Breast epithelium (tissue), 4 donors: Measurements from ENCODE around the gene SLC49A4. TPM values are rescaled to one million over a fixed set of nuclear protein-coding genes. Genes with fewer than 3 reads are reported as not detected.
A peak's percentile ranks its signal among the peaks of the same experiment; 100 is the strongest.

Experiments used
- DNase-seq, 2 donors: peaks; one replicate each; pipeline ENCODE4 v3.0.0-alpha.2; 2019; ENCODE audit warnings: low spot score in 2 of 2
- H3K27ac ChIP-seq, 2 donors: fragments of 200-600 bp; sonication (generic) in 1 of 2; one replicate each; pipeline ENCODE4 v1.5.1; 2016 to 2019; ENCODE audit warnings: mild to moderate bottlenecking in 1 of 2
- H3K27me3 ChIP-seq, 2 donors: fragments of 200-600 bp; sonication (generic) in 1 of 2; one replicate each; pipeline versions ENCODE4 v1.5.1 to v1.6.0; 2017 to 2019; ENCODE audit warnings: control low read depth in 1 of 2, mild to moderate bottlenecking in 1 of 2
- H3K36me3 ChIP-seq: fragments of 200-600 bp; one replicate; pipeline ENCODE4 v1.5.1; 2019
- H3K4me1 ChIP-seq, 2 donors: fragments of 200-600 bp; sonication (generic); one replicate each; pipeline ENCODE4 v1.5.1; 2016 to 2019; ENCODE audit warnings: control low read depth in 1 of 2
- H3K4me3 ChIP-seq, 3 donors: fragments of 200-600 bp; sonication (generic); 1 replicate in 2 of 3; 2 replicates in 1 of 3; pipeline ENCODE4 v1.5.1; 2016 to 2019; ENCODE audit warnings: mild to moderate bottlenecking in 3 of 3, moderate library complexity in 2 of 3
- H3K9me3 ChIP-seq, 2 donors: fragments of 200-600 bp; sonication (generic) in 1 of 2; one replicate each; pipeline ENCODE4 v1.5.1; 2016 to 2019; ENCODE audit warnings: control low read depth in 1 of 2
- CTCF ChIP-seq, 3 donors: fragments of 450-650 bp; IDR thresholded peaks; one replicate each; pipeline ENCODE4 v1.5.1; 2016 to 2017; ENCODE audit warnings: antibody characterized with exemption in 3 of 3, mild to moderate bottlenecking in 3 of 3, moderate library complexity in 3 of 3
- POLR2A ChIP-seq: fragments of 450-650 bp; IDR thresholded peaks from one replicate; pipeline ENCODE4 v1.6.1; 2016; ENCODE audit warnings: antibody characterized with exemption, mild to moderate bottlenecking, moderate library complexity
- POLR2AphosphoS5 ChIP-seq, 3 donors: sonication (generic); formaldehyde crosslinking; IDR thresholded peaks; one replicate each; pipeline ENCODE4 v1.6.1; 2017; ENCODE audit warnings: antibody characterized with exemption in 3 of 3
- intact Hi-C: fragments of 100-400 bp; cut with DNase I; formaldehyde crosslinking; loops from one replicate; pipeline ENCODE4 v1.15.1; 2023; ENCODE audit warnings: low total_unique reads
- total RNA-seq, 3 donors: library from RNA; depleted of rRNA; stranded (reverse); fragments of >200 nt; gene quantifications; one replicate each; pipeline ENCODE4 v1.1.0, GENCODE V29; 2016

SLC49A4 gene
- total RNA-seq, 3 donors from 2014 or later, result 14.1 to 17.7 (median 17.6) TPM

GRCh38 chr3:122786066-122786465 is 8.8 kb upstream of the SLC49A4 start:
- no peak for DNase-seq
- Histone ChIP-seq H3K27ac (no peak overlapping the region), H3K9me3 (no peaks in the 10 kb centered on the region), H3K4me1 (no peaks in the 10 kb centered on the region), H3K27me3 (no peaks in the 10 kb centered on the region), H3K36me3 (no peaks in the 10 kb centered on the region), H3K4me3 (no peak overlapping the region)
- no peak for TF ChIP-seq POLR2A
- no peak for TF ChIP-seq CTCF (IDR thresholded peaks at IDR 0.05)
- TF ChIP-seq POLR2AphosphoS5 (IDR thresholded peaks at IDR 0.05), result no peak
- intact Hi-C loops, result no loop called here

GRCh38 chr3:122787872-122788271 is 7.0 kb upstream of the SLC49A4 start:
- no peak for DNase-seq
- Histone ChIP-seq H3K4me3 (no peak overlapping the region), H3K27ac (no peak overlapping the region), H3K36me3 (no peaks in the 10 kb centered on the region), H3K9me3 (no peaks in the 10 kb centered on the region), H3K27me3 (no peaks in the 10 kb centered on the region), H3K4me1 (no peaks in the 10 kb centered on the region)
- intact Hi-C loops, result no loop called here
- no peak for TF ChIP-seq CTCF (IDR thresholded peaks at IDR 0.05)
- no peak for TF ChIP-seq POLR2A
- no peak for TF ChIP-seq POLR2AphosphoS5 (IDR thresholded peaks at IDR 0.05)

- H3K27ac ChIP-seq, result no peak overlapping the region
- intact Hi-C loops, result no loop called here
- H3K9me3 ChIP-seq, result no peaks in the 10 kb centered on the region
- H3K4me3 ChIP-seq, result no peak overlapping the region
- no peaks in the 10 kb centered on the region for H3K36me3 ChIP-seq
- H3K27me3 ChIP-seq, result no peaks in the 10 kb centered on the region
- TF ChIP-seq POLR2AphosphoS5 (IDR thresholded peaks at IDR 0.05), result no peak
- TF ChIP-seq POLR2A, result no peak
- H3K4me1 ChIP-seq, result no peaks in the 10 kb centered on the region
- DNase-seq, result no peak
Measured at GRCh38 chr3:122789585-122790273, 5.1 kb upstream of the SLC49A4 start.

- TF ChIP-seq POLR2A (no peak), CTCF (IDR thresholded peaks at IDR 0.05) (no peak), POLR2AphosphoS5 (IDR thresholded peaks at IDR 0.05) (peak; percentile 69 to 88 (median 77))
- H3K4me3 ChIP-seq, result peak within 1 kb of the TSS; percentile 72 to 73 (median 72)
- peak; percentile 90 to 92 for DNase-seq
- no peaks in the 10 kb centered on the region for H3K27me3 ChIP-seq
- H3K4me1 ChIP-seq, result no peaks in the 10 kb centered on the region
- intact Hi-C loops, result no loop called here
- H3K27ac ChIP-seq, result peak within 1 kb of the TSS; percentile 94 to 97
- no peaks in the 10 kb centered on the region for H3K9me3 ChIP-seq
- H3K36me3 ChIP-seq, result no peaks in the 10 kb centered on the region
Measured at GRCh38 chr3:122793568-122794416, 1.1 kb upstream of the SLC49A4 start, which contains the start of gene HSPBAP1. Gene HSPBAP1, minus strand, starts transcription at chr3:122793831. Its CDS starts 151 bp downstream, at chr3:122793680.

- Histone ChIP-seq H3K27me3 (no peaks in the 10 kb centered on the region), H3K36me3 (no peaks in the 10 kb centered on the region), H3K27ac (peak overlapping the region; percentile 94 to 97), H3K9me3 (no peaks in the 10 kb centered on the region), H3K4me1 (no peaks in the 10 kb centered on the region), H3K4me3 (peak overlapping the region; percentile 72 to 73 (median 72))
- no peak for DNase-seq
- no peak for TF ChIP-seq POLR2AphosphoS5 (IDR thresholded peaks at IDR 0.05)
- TF ChIP-seq CTCF (IDR thresholded peaks at IDR 0.05), result no peak
- no peak for TF ChIP-seq POLR2A
- intact Hi-C loops, result no loop called here
Measured at GRCh38 chr3:122794483-122794778, 438 bp upstream of the SLC49A4 start.
